Heart left ventricle (tissue), 16 donors: ENCODE results near the gene ZC3H12C. TPM values are rescaled to one million over a fixed set of nuclear protein-coding genes. Genes with fewer than 3 reads are reported as not detected.

Experiments used
- ATAC-seq, 4 donors: fragments of 200-7000 bp; cut with Tn5 transposase; one replicate each; pipeline ENCODE4 v1.9.1; 2020 to 2022; ENCODE audit warnings: moderate library complexity in 4 of 4, mild to moderate bottlenecking in 3 of 4, moderate number of reproducible peaks in 1 of 4
- DNase-seq, 5 donors: peaks; one replicate each; pipeline ENCODE4 v3.0.0-alpha.2; 2020
- H3K27ac ChIP-seq, 12 donors: fragments of 200-600 bp; sonication (generic) in 4 of 12; one replicate each; pipeline versions ENCODE4 v1.5.0 to v1.8.0; 2016 to 2022; ENCODE audit warnings: mild to moderate bottlenecking in 2 of 12
- H3K27me3 ChIP-seq, 9 donors: fragments of 200-600 bp; sonication (generic) in 2 of 9; one replicate each; pipeline versions ENCODE4 v1.5.1 to v1.8.0; 2016 to 2022; ENCODE audit warnings: mild to moderate bottlenecking in 3 of 9
- H3K36me3 ChIP-seq, 9 donors: fragments of 200-600 bp; sonication (generic) in 2 of 9; one replicate each; pipeline versions ENCODE4 v1.5.0 to v1.8.0; 2018 to 2022; ENCODE audit warnings: mild to moderate bottlenecking in 2 of 9
- H3K4me1 ChIP-seq, 12 donors: fragments of 200-600 bp; sonication (generic) in 4 of 12; one replicate each; pipeline versions ENCODE4 v1.5.0 to v1.8.0; 2016 to 2022; ENCODE audit warnings: mild to moderate bottlenecking in 3 of 12
- H3K4me3 ChIP-seq, 12 donors: fragments of 200-600 bp; sonication (generic) in 4 of 12; one replicate each; pipeline versions ENCODE4 v1.5.0 to v1.8.0; 2017 to 2022; ENCODE audit warnings: mild to moderate bottlenecking in 9 of 12, moderate library complexity in 4 of 12
- H3K9me3 ChIP-seq, 12 donors: fragments of 200-600 bp; sonication (generic) in 4 of 12; one replicate each; pipeline versions ENCODE4 v1.5.0 to v1.8.0; 2016 to 2022; ENCODE audit warnings: mild to moderate bottlenecking in 1 of 12
- POLR2A ChIP-seq, 2 donors: fragments of 450-650 bp; IDR thresholded peaks; one replicate each; pipeline ENCODE4 v1.6.1; 2017; ENCODE audit warnings: antibody characterized with exemption in 2 of 2, mild to moderate bottlenecking in 2 of 2, moderate library complexity in 2 of 2
- WGBS, 4 donors: extraction: QIAGEN DNeasy Blood & Tissue Kit in 2 of 4; methylation state at CpG; one replicate each; pipeline versions ENCODE4 v1.1.5 to v1.1.7; 2013 to 2018; 5-methylcytosine and 5-hydroxymethylcytosine counted together
- intact Hi-C, 10 donors: fragments of 100-400 bp; cut with DNase I; formaldehyde crosslinking; loops; one replicate each; pipeline versions ENCODE4 v1.11.1 to v1.14.2; 2022
- polyA plus RNA-seq, 2 donors: library from polyadenylated mRNA; stranded (reverse); fragments of 200-250 nt; gene quantifications; one replicate each; pipeline ENCODE4 v1.2.3, GENCODE V29; 2013
- total RNA-seq, 9 donors: library from RNA; depleted of rRNA in 2 of 9; stranded (reverse); fragments of >200 nt in 2 of 9; fragmentation: NEBNext Ultra II Directional in 3 of 9; extraction: Animal tissue kit (Norgen Biotek cat#: 25700) in 3 of 9; gene quantifications; one replicate each; pipeline versions ENCODE4 v1.1.0 to v1.2.4, GENCODE V29; 2016 to 2023
- TF ChIP-seq, protein P1 (sequence below), 12 donors: fragments of 200-600 bp; sonication (generic) in 4 of 12; IDR thresholded peaks; one replicate each; pipeline versions ENCODE4 v1.5.0 to v1.8.0; 2018 to 2022; ENCODE audit warnings: antibody characterized with exemption in 12 of 12, mild to moderate bottlenecking in 5 of 12
- donor health status: ischemic (EF 13 %, LVEDD 7.1; RV severe dilation, severe dysfunction).
- donor health status: healthy with polysubstance abuse.
- donor health status: DM: no; HTN: yes; CAD: no.
- donor health status: DM: no; HTN: no; CAD: no.
- donor health status: ischemic (EF 25% LVEDD 6.9; RV normal size, moderate dysfunction).
- donor health status: ischemic (EF 25% LVEDD 5.7; RV mildly dilated, moderate dysfunction).
- donor health status: healthy.
- donor health status: DM: yes; HTN: yes; CAD: no.
- donor health status: ischemic (EF 35%, LVEDD 5.7; RV mildly dilated, moderate dysfunction).
- donor health status: nonischemic (EF 11% LVEDD 7.7; RV severe dilation, severe dysfunction).
- donor health status: DM: yes; HTN: yes; CAD: no.
- donor health status: PGD.
- donor health status: ischemic (EF 29% LVEDD 5.4; RV normal size, mild dysfunction).
- donor health status: nonischemic (EF 23%, LVEDD 6.1; RV moderate dilation, normal function).

Gene ZC3H12C
- total and polyA plus RNA-seq, 11 donors = 2.1 to 24.3 (median 17.3) TPM

DNA sequence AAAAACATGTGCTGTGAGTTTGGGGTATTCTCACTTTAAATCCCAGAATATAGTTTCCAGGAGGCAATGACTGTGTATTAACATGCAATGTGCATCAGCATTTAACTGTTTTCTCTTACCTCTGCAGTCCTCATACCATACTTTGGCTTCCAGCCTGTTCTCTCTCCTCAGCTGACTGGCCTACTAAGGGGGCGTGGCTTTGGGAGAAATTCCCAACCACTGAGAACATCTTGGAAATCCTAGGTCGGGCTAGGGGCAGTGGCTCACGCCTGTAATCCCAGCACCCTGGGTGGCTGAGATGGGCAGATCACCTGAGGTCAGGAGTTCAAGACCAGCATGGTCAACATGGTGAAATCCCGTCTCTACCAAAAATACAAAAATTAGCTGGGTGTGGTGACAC, 13.5 kb upstream of the ZC3H12C start:
- peaks cover 0 to 17% (median 0%) of the 10 kb centered on the region in 12 donors for H3K4me1 ChIP-seq
- 83 to 91% (median 85%) methylated on average over 4 of the region's 4 CpGs for WGBS, 4 donors
- H3K36me3 ChIP-seq = no peaks in the 10 kb centered on the region
- TF ChIP-seq, protein P1, sequence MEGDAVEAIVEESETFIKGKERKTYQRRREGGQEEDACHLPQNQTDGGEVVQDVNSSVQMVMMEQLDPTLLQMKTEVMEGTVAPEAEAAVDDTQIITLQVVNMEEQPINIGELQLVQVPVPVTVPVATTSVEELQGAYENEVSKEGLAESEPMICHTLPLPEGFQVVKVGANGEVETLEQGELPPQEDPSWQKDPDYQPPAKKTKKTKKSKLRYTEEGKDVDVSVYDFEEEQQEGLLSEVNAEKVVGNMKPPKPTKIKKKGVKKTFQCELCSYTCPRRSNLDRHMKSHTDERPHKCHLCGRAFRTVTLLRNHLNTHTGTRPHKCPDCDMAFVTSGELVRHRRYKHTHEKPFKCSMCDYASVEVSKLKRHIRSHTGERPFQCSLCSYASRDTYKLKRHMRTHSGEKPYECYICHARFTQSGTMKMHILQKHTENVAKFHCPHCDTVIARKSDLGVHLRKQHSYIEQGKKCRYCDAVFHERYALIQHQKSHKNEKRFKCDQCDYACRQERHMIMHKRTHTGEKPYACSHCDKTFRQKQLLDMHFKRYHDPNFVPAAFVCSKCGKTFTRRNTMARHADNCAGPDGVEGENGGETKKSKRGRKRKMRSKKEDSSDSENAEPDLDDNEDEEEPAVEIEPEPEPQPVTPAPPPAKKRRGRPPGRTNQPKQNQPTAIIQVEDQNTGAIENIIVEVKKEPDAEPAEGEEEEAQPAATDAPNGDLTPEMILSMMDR (IDR thresholded peaks at IDR 0.05) = no peak
- TF ChIP-seq POLR2A (IDR thresholded peaks at IDR 0.05) = no peak
- no peak overlapping the region for H3K27ac ChIP-seq
- H3K4me3 ChIP-seq = no peak overlapping the region
- DNase-seq (no peak), ATAC-seq (no peak)
- H3K27me3 ChIP-seq = no peaks in the 10 kb centered on the region
- peaks cover 0 to 6% (median 0%) of the 10 kb centered on the region in 12 donors for H3K9me3 ChIP-seq
- intact Hi-C loops = loop anchor here in 1 of 10 donors (10.0 kb wide), 1 partner anchor 115 kb away; no protein-coding TSS in a partner anchor

DNA sequence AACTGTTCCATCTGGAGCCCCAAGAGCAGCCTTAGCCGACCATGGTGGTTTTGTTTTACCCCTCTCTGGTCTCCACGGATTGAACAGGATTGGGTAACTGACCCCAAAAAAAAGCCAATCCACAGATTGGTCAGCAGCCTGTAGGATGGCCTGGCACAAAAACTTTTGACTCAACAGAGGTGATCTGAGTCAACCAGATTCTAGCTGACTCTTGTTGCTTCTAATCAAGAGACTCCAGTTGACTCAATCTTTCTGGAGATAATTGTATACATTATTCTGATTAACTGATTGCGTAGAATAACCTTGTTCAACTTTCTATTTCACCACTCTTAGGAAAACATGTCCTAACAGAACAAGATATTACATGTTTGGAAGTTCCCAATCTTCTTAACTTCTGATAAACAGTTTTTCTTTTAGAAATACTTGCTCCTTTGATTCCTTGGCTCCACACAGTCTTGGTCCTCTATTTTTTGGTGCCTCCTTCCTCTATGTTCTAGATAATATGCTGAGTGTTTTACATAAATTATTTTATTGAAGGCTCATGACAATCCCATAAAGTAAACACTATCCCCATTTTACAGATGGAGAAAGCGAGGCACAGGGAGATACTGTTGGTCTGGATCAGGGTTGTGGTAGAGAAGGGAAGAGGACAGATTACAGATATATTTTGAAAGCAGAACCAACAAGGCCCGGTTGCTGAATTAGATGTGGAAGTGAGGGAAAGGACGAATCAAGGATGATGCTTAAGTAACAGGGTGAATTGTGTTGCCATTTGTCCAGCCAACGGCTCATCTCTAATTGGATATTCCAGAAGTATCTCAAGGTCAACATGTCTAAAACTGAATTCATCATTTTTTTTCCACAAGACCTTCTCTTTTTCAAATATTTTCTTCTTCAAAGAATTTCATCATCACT, 11.5 kb upstream of the ZC3H12C start:
- intact Hi-C loops = loop anchor here in 1 of 10 donors (10.0 kb wide), 1 partner anchor 117 kb away; no protein-coding TSS in a partner anchor
- Histone ChIP-seq H3K27ac (no peak overlapping the region), H3K4me3 (no peak overlapping the region), H3K4me1 (peaks cover 0 to 2% (median 0%) of the 10 kb centered on the region in 12 donors), H3K9me3 (peaks cover 0 to 6% (median 0%) of the 10 kb centered on the region in 12 donors), H3K36me3 (no peaks in the 10 kb centered on the region), H3K27me3 (no peaks in the 10 kb centered on the region)
- WGBS, 4 donors = 89 to 94% (median 91%) methylated on average over 7 of the region's 7 CpGs
- TF ChIP-seq, protein P1 (IDR thresholded peaks at IDR 0.05) = no peak
- no peak for TF ChIP-seq POLR2A (IDR thresholded peaks at IDR 0.05)
- ATAC-seq = no peak
- no peak for DNase-seq

DNA sequence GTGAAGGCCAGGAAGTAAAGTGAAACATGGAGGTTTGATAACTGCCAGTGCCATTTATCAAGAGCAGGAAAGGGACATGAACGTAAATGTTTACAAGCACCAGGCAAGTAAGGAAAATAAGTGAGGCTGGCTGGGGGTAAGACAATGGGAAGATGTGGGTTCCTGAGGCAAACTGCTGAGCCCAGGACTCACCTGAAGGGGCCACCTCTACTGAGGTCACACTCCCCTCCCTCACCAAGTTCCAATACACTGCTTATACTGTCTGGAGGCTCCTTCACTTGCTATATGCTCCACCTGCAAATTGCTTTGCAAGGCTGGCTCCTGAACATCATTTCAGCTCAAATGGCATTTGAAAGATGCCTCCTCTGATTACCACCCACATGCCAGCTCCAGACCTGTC, 10.3 kb upstream of the ZC3H12C start:
- intact Hi-C loops = loop anchor here in 1 of 10 donors (10.0 kb wide), 1 partner anchor 118 kb away; no protein-coding TSS in a partner anchor
- no peak for DNase-seq
- Histone ChIP-seq H3K27ac (no peak overlapping the region), H3K9me3 (peaks cover 0 to 6% (median 0%) of the 10 kb centered on the region in 12 donors), H3K27me3 (no peaks in the 10 kb centered on the region), H3K36me3 (no peaks in the 10 kb centered on the region), H3K4me3 (no peak overlapping the region), H3K4me1 (peaks cover 0 to 8% (median 0%) of the 10 kb centered on the region in 12 donors)
- no peak for ATAC-seq
- TF ChIP-seq, protein P1 (IDR thresholded peaks at IDR 0.05) = no peak
- no peak for TF ChIP-seq POLR2A (IDR thresholded peaks at IDR 0.05)
- WGBS, 4 donors = 75 to 89% (median 86%) methylated on average over 1 of the region's 1 CpG

DNA sequence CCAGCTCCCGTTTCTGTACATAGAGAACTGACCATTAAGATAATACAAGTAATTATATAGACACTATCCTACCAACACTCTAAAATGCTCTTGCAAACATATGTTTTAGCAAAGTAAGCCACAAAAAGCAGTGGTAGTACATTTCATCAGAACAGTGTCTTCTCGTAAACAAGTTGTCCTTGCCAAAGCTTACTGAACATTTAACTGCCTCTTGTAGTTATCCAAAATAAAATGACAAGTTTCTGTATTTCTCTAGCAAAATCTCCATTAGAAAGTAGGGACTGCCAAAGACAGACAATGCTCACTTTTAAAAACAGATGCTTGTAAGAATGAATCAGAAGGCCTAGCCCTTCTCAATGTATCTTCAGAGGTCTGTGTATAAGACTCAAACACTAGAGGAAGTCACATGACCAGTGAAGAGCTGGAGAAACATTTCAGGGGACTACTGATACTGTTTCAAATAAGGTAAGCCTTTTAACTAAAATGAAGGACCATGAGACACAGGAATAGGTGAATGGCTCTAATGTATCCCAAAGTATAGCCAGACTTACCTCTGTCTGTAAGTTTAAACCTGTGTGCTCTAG, 7.8 kb upstream of the ZC3H12C start:
- H3K27ac ChIP-seq = no peak overlapping the region
- no peak overlapping the region for H3K4me3 ChIP-seq
- H3K36me3 ChIP-seq = no peaks in the 10 kb centered on the region
- DNase-seq (no peak), ATAC-seq (no peak)
- TF ChIP-seq, protein P1 (IDR thresholded peaks at IDR 0.05) = no peak
- TF ChIP-seq POLR2A (IDR thresholded peaks at IDR 0.05) = no peak
- peaks cover 0 to 12% (median 0%) of the 10 kb centered on the region in 12 donors for H3K4me1 ChIP-seq
- WGBS, 4 donors = 87 to 91% (median 89%) methylated on average over 2 of the region's 2 CpGs
- H3K9me3 ChIP-seq = no peaks in the 10 kb centered on the region
- H3K27me3 ChIP-seq = no peaks in the 10 kb centered on the region
- intact Hi-C loops = loop anchor here in 1 of 10 donors (10.0 kb wide), 1 partner anchor 121 kb away; no protein-coding TSS in a partner anchor
